Nephron progenitor cell (in vitro differentiated cells): ENCODE measurements around the gene CNNM2.
"Not testable (repeated sequence)": the region's sequence is repeated elsewhere in the genome, so short reads cannot be mapped to it uniquely, and the experiment has no call there.

Source experiments
- DNase-seq: peaks from one replicate; pipeline ENCODE4 v3.0.0; 2021
- H3K27ac Mint-ChIP-seq: 2 replicates; pipeline ENCODE4 v1.8.0; 2021; ENCODE audit warnings: mild to moderate bottlenecking, moderate library complexity, mixed read lengths
- H3K27me3 Mint-ChIP-seq: 2 replicates; pipeline ENCODE4 v1.8.0; 2021; ENCODE audit warnings: mild to moderate bottlenecking, low read depth, mixed read lengths; ENCODE audit not compliant: poor library complexity
- H3K36me3 Mint-ChIP-seq: 2 replicates; pipeline ENCODE4 v1.8.0; 2021; ENCODE audit warnings: low read depth, mixed read lengths
- H3K4me1 Mint-ChIP-seq: 2 replicates; pipeline ENCODE4 v1.8.0; 2021; ENCODE audit warnings: mixed read lengths
- H3K4me3 Mint-ChIP-seq: 2 replicates; pipeline ENCODE4 v1.8.0; 2021; ENCODE audit warnings: mild to moderate bottlenecking, moderate library complexity, mixed read lengths
- H3K9me3 Mint-ChIP-seq: 2 replicates; pipeline ENCODE4 v1.8.0; 2021; ENCODE audit warnings: mild to moderate bottlenecking, moderate library complexity, mixed read lengths
- CTCF ChIP-seq: fragments of 200-600 bp; sonication (generic); IDR thresholded peaks from 2 replicates; pipeline ENCODE4 v1.5.0; 2021; ENCODE audit warnings: antibody characterized with exemption

Gene CNNM2

GRCh38 chr10:102963756-102964025, 45.6 kb downstream of the CNNM2 start:
- DNase-seq: no peak
- Mint-ChIP-seq H3K4me3 (no peak overlapping the region), H3K9me3 (no peaks in the 10 kb centered on the region), H3K36me3 (no peaks in the 10 kb centered on the region), H3K27me3 (peaks cover 2% of the 10 kb centered on the region), H3K27ac (no peak overlapping the region), H3K4me1 (peaks cover 33% of the 10 kb centered on the region)
- TF ChIP-seq CTCF: no peak

DNA sequence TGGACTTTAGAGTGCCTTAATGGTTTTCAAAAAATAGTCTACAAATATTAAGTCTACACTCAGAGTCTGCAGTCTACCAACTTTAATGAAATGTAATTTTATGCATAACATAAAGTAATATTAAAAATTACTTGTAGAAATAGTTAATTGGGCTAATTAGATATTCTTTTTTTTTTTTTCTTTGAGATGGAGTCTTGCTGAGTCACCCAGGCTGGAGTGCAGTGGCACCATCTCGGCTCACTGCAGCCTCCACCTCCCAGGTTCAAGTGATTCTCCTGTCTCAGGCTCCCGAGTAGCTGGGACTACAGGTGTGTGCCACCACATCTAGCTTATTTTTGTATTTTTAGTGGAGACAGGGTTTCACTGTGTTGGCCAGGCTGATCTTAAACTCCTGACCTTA, 46.0 kb downstream of the CNNM2 start:
- H3K36me3 Mint-ChIP-seq, H3K9me3 Mint-ChIP-seq, H3K4me3 Mint-ChIP-seq, H3K27ac Mint-ChIP-seq, DNase-seq, H3K27me3 Mint-ChIP-seq: not testable (repeated sequence)
- peaks cover 33% of the 10 kb centered on the region for H3K4me1 Mint-ChIP-seq

- Mint-ChIP-seq H3K4me1 (peaks cover 33% of the 10 kb centered on the region), H3K27me3 (peaks cover 2% of the 10 kb centered on the region), H3K36me3 (no peaks in the 10 kb centered on the region), H3K27ac (peak overlapping the region; percentile 62), H3K9me3 (no peaks in the 10 kb centered on the region), H3K4me3 (no peak overlapping the region)
- no peak for DNase-seq
- TF ChIP-seq CTCF: no peak
Observed at GRCh38 chr10:102964713-102965112, 46.6 kb downstream of the CNNM2 start.

DNA sequence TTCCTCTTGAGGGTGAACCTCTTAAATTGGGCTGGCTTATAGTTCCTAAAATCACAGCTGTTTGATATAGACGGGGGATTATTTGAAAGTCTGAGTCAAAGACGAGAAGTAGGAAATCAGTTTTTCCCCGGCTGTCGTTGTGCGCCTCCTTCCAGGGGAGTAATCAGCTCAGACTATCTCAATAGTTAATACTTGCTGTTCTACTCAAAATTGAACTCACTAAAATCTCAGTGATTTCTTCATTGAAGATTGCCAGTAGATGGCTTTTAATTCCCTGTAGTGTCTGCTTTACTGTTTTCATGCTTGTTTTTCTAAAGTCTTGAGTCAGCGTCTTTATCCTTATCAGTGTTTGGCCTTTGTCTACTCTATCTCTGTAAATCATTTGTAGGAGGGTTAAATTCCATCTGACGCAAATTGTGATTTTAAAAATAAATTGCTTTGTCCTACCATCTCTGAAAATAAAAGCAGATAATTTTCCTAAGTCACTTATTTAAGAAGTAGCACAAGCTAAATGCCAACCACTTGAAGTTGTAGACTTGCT, 47.3 kb downstream of the CNNM2 start:
- peaks cover 33% of the 10 kb centered on the region for H3K4me1 Mint-ChIP-seq
- TF ChIP-seq CTCF: no peak
- H3K36me3 Mint-ChIP-seq: no peaks in the 10 kb centered on the region
- no peaks in the 10 kb centered on the region for H3K9me3 Mint-ChIP-seq
- no peak for DNase-seq
- H3K27me3 Mint-ChIP-seq: peaks cover 2% of the 10 kb centered on the region
- no peak overlapping the region for H3K4me3 Mint-ChIP-seq
- peak overlapping the region; percentile 62 for H3K27ac Mint-ChIP-seq

DNA sequence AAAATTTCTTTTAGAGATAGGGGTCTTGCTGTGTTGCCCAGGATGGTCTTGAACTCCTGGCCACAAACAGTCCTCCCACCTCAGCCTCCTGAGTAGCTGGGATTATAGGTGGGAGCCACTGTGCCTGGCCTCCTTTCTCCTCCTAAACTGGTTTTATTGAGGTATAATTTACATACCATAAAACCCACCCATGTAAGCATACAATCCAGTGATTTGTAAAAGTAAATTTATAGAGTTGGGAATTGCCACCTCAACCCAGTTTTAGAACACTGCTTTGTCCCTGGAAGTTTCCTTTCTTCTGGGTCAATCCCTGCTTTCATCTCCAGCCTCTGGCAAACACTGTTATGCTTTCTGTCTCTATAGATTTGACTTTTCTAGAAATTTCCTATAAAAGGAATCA, 49.0 kb downstream of the CNNM2 start:
- no peaks in the 10 kb centered on the region for H3K36me3 Mint-ChIP-seq
- TF ChIP-seq CTCF: no peak
- no peaks in the 10 kb centered on the region for H3K9me3 Mint-ChIP-seq
- no peak for DNase-seq
- peaks cover 4% of the 10 kb centered on the region for H3K27me3 Mint-ChIP-seq
- no peak overlapping the region for H3K27ac Mint-ChIP-seq
- H3K4me1 Mint-ChIP-seq: peaks cover 33% of the 10 kb centered on the region
- H3K4me3 Mint-ChIP-seq: no peak overlapping the region

GRCh38 chr10:102970562-102971340, 52.7 kb downstream of the CNNM2 start:
- DNase-seq: no peak
- Mint-ChIP-seq H3K36me3 (no peaks in the 10 kb centered on the region), H3K4me1 (peaks cover 5% of the 10 kb centered on the region), H3K4me3 (no peak overlapping the region), H3K27ac (no peak overlapping the region), H3K27me3 (peaks cover 5% of the 10 kb centered on the region), H3K9me3 (no peaks in the 10 kb centered on the region)
- TF ChIP-seq CTCF: no peak
